K562 (cell line): Measurements from ENCODE around the gene GGNBP2. TPM values are rescaled to one million over a fixed set of nuclear protein-coding genes. Genes with fewer than 3 reads are reported as not detected.
A peak's percentile ranks its signal among the peaks of the same experiment; 100 is the strongest.

Experiments
- ATAC-seq: fragments of 200-7000 bp; cut with Tn5 transposase; 3 replicates; pipeline ENCODE4 v1.9.1; 2020; ENCODE audit warnings: moderate library complexity
- BruUV-seq: library from RNA; stranded (reverse); fragments of 400-500 nt; replicated peaks from 2 replicates; lab custom pipeline; 2021; lab: Mats Ljungman, UMichigan
- CTCF ChIA-PET: fragments of 300-600 bp; formaldehyde crosslinking; extraction: SDS; loops from one replicate; lab custom pipeline; 2021; ENCODE audit warnings: low intra/inter-chr PET ratio; lab: Yijun Ruan, JAX
- POLR2A ChIA-PET: fragments of 300-600, 350-650 bp; sonication (Branson Sonifier 250); formaldehyde crosslinking; extraction: SDS; loops from one replicate; lab custom pipeline; 2021; ENCODE audit warnings: antibody characterized with exemption, inconsistent platforms; lab: Yijun Ruan, JAX
- DNase-seq, 4 experiments: peaks; one replicate each; pipeline versions ENCODE4 v3.0.0 to v3.0.0-alpha.2; 2011 to 2018; ENCODE audit warnings: low spot score in 3 of 4, mixed read lengths in 3 of 4; ENCODE audit errors: extremely low read depth in 1 of 4
- FAIRE-seq: peaks from 2 replicates; lab custom pipeline; 2011; peaks lifted over from hg19 to GRCh38; lab: Jason Lieb, UNC
- H2AFZ ChIP-seq: 2 replicates; pipeline ENCODE4 v1.6.0; 2011; ENCODE audit warnings: low read depth, low read length, control low read depth, inconsistent platforms
- H3K27ac ChIP-seq: fragments of 200-600 bp; 3 replicates; pipeline ENCODE4 v1.8.0; 2011; ENCODE audit warnings: low read depth, mild to moderate bottlenecking, control low read depth, inconsistent platforms, low read length, moderate library complexity, mixed read lengths; ENCODE audit errors: extremely low read depth
- H3K27me3 ChIP-seq, 2 experiments: fragments of 300-600 bp in 1 of 2; 2 replicates in 1 of 2; 3 replicates in 1 of 2; pipeline versions ENCODE4 v1.6.0 to v1.8.0; 2011; ENCODE audit warnings: inconsistent platforms in 2 of 2, low read length in 2 of 2, mild to moderate bottlenecking in 1 of 2, mixed read lengths in 1 of 2, moderate library complexity in 1 of 2; ENCODE audit not compliant: control insufficient read depth in 2 of 2, insufficient read depth in 2 of 2
- H3K36me3 ChIP-seq: fragments of 300-600 bp; 3 replicates; pipeline ENCODE4 v1.8.0; 2011; ENCODE audit warnings: mild to moderate bottlenecking, low read length, inconsistent platforms; ENCODE audit not compliant: control insufficient read depth, insufficient read depth
- H3K4me1 ChIP-seq, 2 experiments: fragments of 200-600 bp in 1 of 2; replicated peaks in 1 of 2; 2 replicates in 1 of 2; 3 replicates in 1 of 2; pipeline versions ENCODE4 v1.5.1 to v1.8.0; 2011; ENCODE audit warnings: inconsistent platforms in 2 of 2, low read length in 2 of 2, mild to moderate bottlenecking in 1 of 2, mixed read lengths in 1 of 2, moderate library complexity in 1 of 2; ENCODE audit not compliant: control insufficient read depth in 2 of 2, insufficient read depth in 2 of 2
- H3K4me2 ChIP-seq: 2 replicates; pipeline ENCODE4 v1.6.1; 2011; ENCODE audit warnings: low read length, control low read depth, inconsistent platforms, mixed read lengths; ENCODE audit not compliant: insufficient read depth
- H3K4me3 ChIP-seq: fragments of 200-600 bp; sonication (generic), shearing (Covaris generic); 2 replicates; pipeline ENCODE4 v1.5.1; 2016; ENCODE audit warnings: control low read depth, inconsistent platforms
- H3K79me2 ChIP-seq: fragments of 200-600 bp; 3 replicates; pipeline ENCODE4 v1.8.0; 2011; ENCODE audit warnings: low read length, inconsistent platforms; ENCODE audit not compliant: control insufficient read depth, insufficient read depth
- H3K9ac ChIP-seq, 2 experiments: 2 replicates each; pipeline versions ENCODE4 v1.6.0 to v1.6.1; 2011; ENCODE audit warnings: low read depth in 2 of 2, low read length in 2 of 2, control low read depth in 1 of 2, inconsistent platforms in 1 of 2, mild to moderate bottlenecking in 1 of 2, mixed read lengths in 1 of 2; ENCODE audit not compliant: insufficient read depth in 1 of 2
- H3K9me1 ChIP-seq: one replicate; pipeline ENCODE4 v1.6.0; 2011; ENCODE audit warnings: inconsistent platforms, mild to moderate bottlenecking, low read length, moderate library complexity; ENCODE audit not compliant: control insufficient read depth, insufficient read depth
- H3K9me3 ChIP-seq: replicated peaks from 2 replicates; pipeline ENCODE4 v1.5.1; 2011; ENCODE audit warnings: low read depth, low read length, inconsistent platforms; ENCODE audit not compliant: control insufficient read depth, insufficient read depth
- H4K20me1 ChIP-seq: replicated peaks from 2 replicates; pipeline ENCODE4 v1.6.1; 2011; ENCODE audit warnings: low read length, inconsistent platforms, mixed read lengths; ENCODE audit not compliant: control insufficient read depth, insufficient read depth
- CBX1 ChIP-seq: sonication (generic); IDR thresholded peaks from 2 replicates; pipeline ENCODE4 v1.6.1; 2016; ENCODE audit warnings: antibody characterized with exemption, low read depth, mild to moderate bottlenecking
- WGBS: fragments of 100-300 bp; shearing (Covaris generic); methylation state at CpG from one replicate; pipeline ENCODE4 v1.1.6; 2016; ENCODE audit warnings: low coverage, mixed read lengths; ENCODE audit not compliant: insufficient coverage; ENCODE audit errors: missing lambda C conversion rate; 5-methylcytosine and 5-hydroxymethylcytosine counted together
- in situ Hi-C: fragments of 300-500 bp; cut with MboI; formaldehyde crosslinking; loops from 4 replicates; pipeline ENCODE4 v1.15.0; 2018; ENCODE audit warnings: inconsistent platforms, mixed read lengths
- intact Hi-C: fragments of 100-400 bp; cut with micrococcal nuclease; formaldehyde crosslinking; loops from 2 replicates; pipeline ENCODE4 v1.14.2; 2022
- polyA plus RNA-seq, 8 experiments: library from polyadenylated mRNA; depleted of rRNA in 4 of 8; stranded (reverse) in 5 of 8; unstranded in 3 of 8; fragments of >200 nt; fragmentation: Nextera tagmentation in 2 of 8; fragmentation: Illumina TruSeq in 1 of 8; extraction: Ambion mirVana in 2 of 8; extraction: Trizol in 1 of 8; gene quantifications; 2 replicates each; pipeline versions ENCODE4 v1.2.1 to v1.2.3, GENCODE V29; 2011 to 2014; ENCODE audit warnings: inconsistent platforms in 1 of 8, missing spikeins in 1 of 8
- total RNA-seq, 7 experiments: library from RNA; depleted of rRNA in 6 of 7; stranded (reverse); fragments of >200 nt in 6 of 7; fragmentation: Illumina TruSeq in 2 of 7; extraction: Trizol in 2 of 7; gene quantifications; 2 replicates each; pipeline versions ENCODE4 v1.2.1 to v1.2.3, GENCODE V29; 2011 to 2021; ENCODE audit warnings: low replicate concordance in 1 of 7
- TF ChIP-seq, protein P1 (sequence below), 2 experiments: fragments of 450-650 bp in 1 of 2; sonication (generic) in 1 of 2; formaldehyde crosslinking in 1 of 2; IDR thresholded peaks; 2 replicates each; pipeline versions ENCODE4 v1.7.1 to v1.9.0; 2016 to 2022; ENCODE audit warnings: inconsistent platforms in 1 of 2, mild to moderate bottlenecking in 1 of 2, missing genetic modification reagents in 1 of 2
- TF ChIP-seq, protein P2 (sequence below), 2 experiments: fragments of 450-650 bp; IDR thresholded peaks; 2 replicates each; pipeline ENCODE4 v1.6.1; 2016

Gene GGNBP2
- total and polyA plus RNA-seq, 9 of the 15 experiments (the other 6 are each of a cell fraction or from before 2014, with no cell fraction given) = 35.7 to 96.6 (median 64.1) TPM

DNA sequence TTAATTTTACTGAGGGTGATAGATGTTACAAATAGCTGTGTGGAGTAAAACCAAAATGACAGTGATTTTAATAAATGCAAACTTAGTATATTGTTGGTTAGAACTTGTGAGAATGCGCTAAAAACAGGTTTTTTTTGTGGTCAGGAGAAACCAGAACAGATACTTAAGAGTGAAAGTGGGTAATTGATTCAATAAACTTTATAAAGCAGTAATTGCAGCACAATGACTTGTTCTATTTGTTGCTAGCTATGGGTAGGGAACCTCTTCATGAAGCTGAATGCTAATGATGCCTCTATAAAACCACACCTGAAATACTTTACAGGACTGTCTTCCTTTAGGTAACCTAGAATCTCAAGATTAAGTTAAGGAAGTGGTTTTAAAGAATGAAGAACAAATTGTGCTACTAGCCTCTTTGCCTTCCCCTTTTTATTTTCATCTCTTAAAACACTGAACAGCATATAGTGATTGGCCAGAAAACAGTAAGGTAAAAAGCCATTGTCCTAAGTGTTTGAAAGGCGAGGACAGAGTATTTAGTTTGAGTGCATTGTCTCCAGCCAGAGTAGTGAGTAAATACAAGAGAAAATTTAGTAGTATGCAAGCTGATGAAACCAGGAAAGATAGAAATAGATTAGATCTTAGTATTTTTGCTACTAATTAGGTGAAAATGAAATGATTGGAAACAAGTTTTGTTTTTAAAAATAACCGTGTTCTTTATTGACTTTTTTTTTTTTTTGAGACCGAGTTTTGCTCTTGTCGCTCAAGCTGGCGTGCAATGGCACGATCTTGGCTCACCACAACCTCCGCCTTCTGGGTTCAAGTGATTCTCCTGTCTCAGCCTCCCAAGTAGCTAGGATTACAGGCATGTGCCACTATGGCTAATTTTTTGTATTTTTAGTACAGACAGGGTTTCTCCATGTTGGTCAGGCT is 6.0 kb downstream of the GGNBP2 start:
- TF ChIP-seq CBX1 = no peak
- TF ChIP-seq, protein P1, sequence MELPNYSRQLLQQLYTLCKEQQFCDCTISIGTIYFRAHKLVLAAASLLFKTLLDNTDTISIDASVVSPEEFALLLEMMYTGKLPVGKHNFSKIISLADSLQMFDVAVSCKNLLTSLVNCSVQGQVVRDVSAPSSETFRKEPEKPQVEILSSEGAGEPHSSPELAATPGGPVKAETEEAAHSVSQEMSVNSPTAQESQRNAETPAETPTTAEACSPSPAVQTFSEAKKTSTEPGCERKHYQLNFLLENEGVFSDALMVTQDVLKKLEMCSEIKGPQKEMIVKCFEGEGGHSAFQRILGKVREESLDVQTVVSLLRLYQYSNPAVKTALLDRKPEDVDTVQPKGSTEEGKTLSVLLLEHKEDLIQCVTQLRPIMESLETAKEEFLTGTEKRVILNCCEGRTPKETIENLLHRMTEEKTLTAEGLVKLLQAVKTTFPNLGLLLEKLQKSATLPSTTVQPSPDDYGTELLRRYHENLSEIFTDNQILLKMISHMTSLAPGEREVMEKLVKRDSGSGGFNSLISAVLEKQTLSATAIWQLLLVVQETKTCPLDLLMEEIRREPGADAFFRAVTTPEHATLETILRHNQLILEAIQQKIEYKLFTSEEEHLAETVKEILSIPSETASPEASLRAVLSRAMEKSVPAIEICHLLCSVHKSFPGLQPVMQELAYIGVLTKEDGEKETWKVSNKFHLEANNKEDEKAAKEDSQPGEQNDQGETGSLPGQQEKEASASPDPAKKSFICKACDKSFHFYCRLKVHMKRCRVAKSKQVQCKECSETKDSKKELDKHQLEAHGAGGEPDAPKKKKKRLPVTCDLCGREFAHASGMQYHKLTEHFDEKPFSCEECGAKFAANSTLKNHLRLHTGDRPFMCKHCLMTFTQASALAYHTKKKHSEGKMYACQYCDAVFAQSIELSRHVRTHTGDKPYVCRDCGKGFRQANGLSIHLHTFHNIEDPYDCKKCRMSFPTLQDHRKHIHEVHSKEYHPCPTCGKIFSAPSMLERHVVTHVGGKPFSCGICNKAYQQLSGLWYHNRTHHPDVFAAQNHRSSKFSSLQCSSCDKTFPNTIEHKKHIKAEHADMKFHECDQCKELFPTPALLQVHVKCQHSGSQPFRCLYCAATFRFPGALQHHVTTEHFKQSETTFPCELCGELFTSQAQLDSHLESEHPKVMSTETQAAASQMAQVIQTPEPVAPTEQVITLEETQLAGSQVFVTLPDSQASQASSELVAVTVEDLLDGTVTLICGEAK (IDR thresholded peaks at IDR 0.05) = peak; percentile 39; the same call in 1 of the 2 replicates
- TF ChIP-seq, protein P1 (CRISPR knock-in tag; IDR thresholded peaks at IDR 0.05) = no peak
- TF ChIP-seq, protein P2, sequence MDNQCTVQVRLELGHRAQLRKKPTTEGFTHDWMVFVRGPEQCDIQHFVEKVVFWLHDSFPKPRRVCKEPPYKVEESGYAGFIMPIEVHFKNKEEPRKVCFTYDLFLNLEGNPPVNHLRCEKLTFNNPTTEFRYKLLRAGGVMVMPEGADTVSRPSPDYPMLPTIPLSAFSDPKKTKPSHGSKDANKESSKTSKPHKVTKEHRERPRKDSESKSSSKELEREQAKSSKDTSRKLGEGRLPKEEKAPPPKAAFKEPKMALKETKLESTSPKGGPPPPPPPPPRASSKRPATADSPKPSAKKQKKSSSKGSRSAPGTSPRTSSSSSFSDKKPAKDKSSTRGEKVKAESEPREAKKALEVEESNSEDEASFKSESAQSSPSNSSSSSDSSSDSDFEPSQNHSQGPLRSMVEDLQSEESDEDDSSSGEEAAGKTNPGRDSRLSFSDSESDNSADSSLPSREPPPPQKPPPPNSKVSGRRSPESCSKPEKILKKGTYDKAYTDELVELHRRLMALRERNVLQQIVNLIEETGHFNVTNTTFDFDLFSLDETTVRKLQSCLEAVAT (IDR thresholded peaks at IDR 0.05) = 0 out of 4 replicates have a peak, but pooled peaks of 1 of the 2 experiments have one; percentile 33
- no peak overlapping the region for H2AFZ ChIP-seq
- ChIA-PET CTCF (no interaction called here), POLR2A (interaction anchor here (1.0 to 1.5 kb wide), 2 partner anchors 14 to 51 kb away, joined by 3 to 4 read pairs; partner anchors contain the start of gene MRM1)
- H3K4me1 ChIP-seq = peaks cover 0 to 9% of the 10 kb centered on the region in 2 experiments; a peak in 3 of 5 replicates
- peaks cover 68% of the 10 kb centered on the region for H3K36me3 ChIP-seq
- no TSS peak for BruUV-seq
- no peak for DNase-seq
- intact Hi-C loops (no loop called here), in situ Hi-C loops (no loop called here)
- no peak overlapping the region for H3K4me3 ChIP-seq
- H3K9me1 ChIP-seq = no peaks in the 10 kb centered on the region
- no peaks in the 10 kb centered on the region for H3K27me3 ChIP-seq
- H3K27ac ChIP-seq = 0 out of 3 replicates have a peak overlapping the region, but pooled peaks have one; percentile 11
- H4K20me1 ChIP-seq = peaks cover 7% of the 10 kb centered on the region; the same call in 1 of the 2 replicates
- no peaks in the 10 kb centered on the region for H3K9me3 ChIP-seq
- FAIRE-seq = no peak
- H3K9ac ChIP-seq = no peak overlapping the region
- peaks cover 96% of the 10 kb centered on the region for H3K79me2 ChIP-seq
- no peak for ATAC-seq
- H3K4me2 ChIP-seq = no peak overlapping the region
- WGBS = 98% methylated on average over 8 of the region's 8 CpGs
